NCI-H82 treated with DMSO at 0.1 percent for 48 hours (cell line): ENCODE measurements around the gene MFSD12.

Source experiments
- DNase-seq: peaks from one replicate; lab custom pipeline; 2025; ENCODE audit not compliant: unreplicated experiment; lab: John Stamatoyannopoulos, UW

The MFSD12 gene

GRCh38 chr19:3524904-3525451 is 32.4 kb downstream of the MFSD12 start:
- no peak for DNase-seq

- no peak for DNase-seq
Measured at GRCh38 chr19:3524078-3524842, 33.1 kb downstream of the MFSD12 start.

GRCh38 chr19:3523361-3524077 is 33.9 kb downstream of the MFSD12 start:
- DNase-seq = no peak

GRCh38 chr19:3522421-3523360 is 34.7 kb downstream of the MFSD12 start:
- DNase-seq = no peak

GRCh38 chr19:3521104-3521445 is 36.3 kb downstream of the MFSD12 start:
- DNase-seq = no peak

- no peak for DNase-seq
Measured at GRCh38 chr19:3520166-3521103, 37.0 kb downstream of the MFSD12 start.

- DNase-seq = no peak
Measured at GRCh38 chr19:3519126-3519525, 38.3 kb downstream of the MFSD12 start.

- no peak for DNase-seq
Measured at GRCh38 chr19:3518659-3519058, 38.7 kb downstream of the MFSD12 start.

- no peak for DNase-seq
Measured at GRCh38 chr19:3518255-3518654, 39.1 kb downstream of the MFSD12 start.

GRCh38 chr19:3517638-3518037 is 39.7 kb downstream of the MFSD12 start:
- no peak for DNase-seq

GRCh38 chr19:3516675-3517207 is 40.6 kb downstream of the MFSD12 start:
- DNase-seq = no peak

GRCh38 chr19:3515891-3516422 is 41.4 kb downstream of the MFSD12 start:
- no peak for DNase-seq

GRCh38 chr19:3514930-3515329 is 42.5 kb downstream of the MFSD12 start:
- DNase-seq = no peak

GRCh38 chr19:3513229-3514140 is 43.9 kb downstream of the MFSD12 start:
- no peak for DNase-seq

- no peak for DNase-seq
Measured at GRCh38 chr19:3512562-3513228, 44.7 kb downstream of the MFSD12 start.

GRCh38 chr19:3511506-3512251 is 45.7 kb downstream of the MFSD12 start:
- DNase-seq = no peak

GRCh38 chr19:3510727-3511126 is 46.7 kb downstream of the MFSD12 start:
- no peak for DNase-seq
